GM23338 (cell line): ENCODE results near the gene PANK4. TPM values are rescaled to one million over a fixed set of nuclear protein-coding genes. Genes with fewer than 3 reads are reported as not detected.

Experiments used
- ATAC-seq: fragments of 200-7000 bp; cut with Tn5 transposase; 3 replicates; pipeline ENCODE4 v1.9.1; 2020
- DNase-seq: peaks from one replicate; pipeline ENCODE4 v3.0.0-alpha.2; 2015; ENCODE audit warnings: low spot score
- H2AFZ ChIP-seq: fragments of 200-600 bp; sonication (generic); 2 replicates; pipeline ENCODE4 v1.8.0; 2016; ENCODE audit warnings: antibody characterized with exemption, mild to moderate bottlenecking, moderate library complexity
- H3F3A ChIP-seq: fragments of 200-600 bp; sonication (generic); replicated peaks from 2 replicates; pipeline ENCODE4 v1.8.0; 2017; ENCODE audit warnings: antibody characterized with exemption, mixed run types, low read depth
- H3K27ac ChIP-seq: fragments of 200-600 bp; sonication (generic); 2 replicates; pipeline ENCODE4 v1.6.1; 2016; ENCODE audit warnings: low read depth
- H3K27me3 ChIP-seq: fragments of 200-600 bp; sonication (generic); 2 replicates; pipeline ENCODE4 v1.8.0; 2016; ENCODE audit warnings: mild to moderate bottlenecking, mixed run types, moderate library complexity; ENCODE audit not compliant: insufficient read depth
- H3K36me3 ChIP-seq: fragments of 200-600 bp; sonication (generic); 2 replicates; pipeline ENCODE4 v1.8.0; 2016; ENCODE audit warnings: mild to moderate bottlenecking; ENCODE audit not compliant: insufficient read depth
- H3K4me1 ChIP-seq: fragments of 200-600 bp; sonication (generic); 2 replicates; pipeline ENCODE4 v1.8.0; 2016; ENCODE audit warnings: mild to moderate bottlenecking, moderate library complexity; ENCODE audit not compliant: insufficient read depth
- H3K4me2 ChIP-seq: fragments of 200-600 bp; sonication (generic); 2 replicates; pipeline ENCODE4 v1.7.1; 2017; ENCODE audit warnings: mixed run types
- H3K4me3 ChIP-seq: fragments of 200-600 bp; sonication (generic); 2 replicates; pipeline ENCODE4 v1.6.1; 2016; ENCODE audit warnings: mixed run types
- H3K79me2 ChIP-seq: fragments of 200-600 bp; sonication (generic); replicated peaks from 2 replicates; pipeline ENCODE4 v1.8.0; 2017; ENCODE audit warnings: mild to moderate bottlenecking; ENCODE audit not compliant: insufficient read depth
- H3K9me2 ChIP-seq: fragments of 200-600 bp; sonication (generic); 2 replicates; pipeline ENCODE4 v1.8.0; 2017; ENCODE audit not compliant: insufficient read depth
- H4K20me1 ChIP-seq: fragments of 200-600 bp; sonication (generic); replicated peaks from 2 replicates; pipeline ENCODE4 v1.8.0; 2017; ENCODE audit warnings: mild to moderate bottlenecking; ENCODE audit not compliant: insufficient read depth
- H3K27ac Mint-ChIP-seq: 2 replicates; pipeline ENCODE4 v1.8.0; 2020; ENCODE audit warnings: inconsistent platforms, mild to moderate bottlenecking, moderate library complexity, mixed read lengths
- H3K27me3 Mint-ChIP-seq: 3 replicates; pipeline ENCODE4 v1.8.0; 2022; ENCODE audit warnings: low read depth, mild to moderate bottlenecking, moderate library complexity, mixed read lengths, inconsistent platforms; ENCODE audit not compliant: insufficient read depth, poor library complexity
- H3K36me3 Mint-ChIP-seq: 3 replicates; pipeline ENCODE4 v1.8.0; 2021; ENCODE audit warnings: low read depth, mild to moderate bottlenecking, inconsistent platforms, moderate library complexity, mixed read lengths
- H3K4me1 Mint-ChIP-seq: 3 replicates; pipeline ENCODE4 v1.8.0; 2020; ENCODE audit warnings: mild to moderate bottlenecking, inconsistent platforms, mixed read lengths
- H3K4me3 Mint-ChIP-seq: 3 replicates; pipeline ENCODE4 v1.8.0; 2021; ENCODE audit warnings: moderate library complexity, mild to moderate bottlenecking, inconsistent platforms, mixed read lengths
- H3K9me3 Mint-ChIP-seq: 3 replicates; pipeline ENCODE4 v1.8.0; 2020; ENCODE audit warnings: moderate library complexity, mild to moderate bottlenecking, inconsistent platforms, mixed read lengths
- CTCF ChIP-seq, 2 experiments: fragments of 200-600 bp in 1 of 2; sonication (generic) in 1 of 2; conservative IDR thresholded peaks; 2 replicates each; pipeline versions ENCODE4 v1.5.1 to v1.6.1; 2016 to 2017; ENCODE audit warnings: antibody characterized with exemption in 2 of 2, low read depth in 2 of 2, mild to moderate bottlenecking in 2 of 2, moderate library complexity in 1 of 2
- ETS1 ChIP-seq: IDR thresholded peaks from 2 replicates; pipeline ENCODE4 v1.6.1; 2016; ENCODE audit warnings: antibody characterized with exemption
- EZH2 ChIP-seq: fragments of 200-600 bp; sonication (generic); IDR thresholded peaks from one replicate; pipeline ENCODE4 v1.8.0; 2017; ENCODE audit warnings: antibody characterized with exemption, mild to moderate bottlenecking, low read depth; ENCODE audit not compliant: unreplicated experiment
- EZH2phosphoT487 ChIP-seq: fragments of 200-600 bp; sonication (generic); IDR thresholded peaks from one replicate; pipeline ENCODE4 v1.8.1; 2018; ENCODE audit warnings: antibody characterized with exemption; ENCODE audit not compliant: unreplicated experiment
- POLR2AphosphoS5 ChIP-seq: IDR thresholded peaks from 2 replicates; pipeline ENCODE4 v1.6.1; 2016; ENCODE audit warnings: antibody characterized with exemption, low read depth
- REST ChIP-seq: IDR thresholded peaks from one replicate; pipeline ENCODE4 v1.6.1; 2018; ENCODE audit warnings: antibody characterized with exemption; ENCODE audit not compliant: unreplicated experiment
- ZNF114 ChIP-seq: fragments of 250-450 bp; sonication (Bioruptor Pico); IDR thresholded peaks from 2 replicates; pipeline ENCODE4 v1.5.0; 2020; ENCODE audit warnings: mild to moderate bottlenecking, moderate library complexity
- ZNF331 ChIP-seq: fragments of 250-450 bp; sonication (Bioruptor Pico); IDR thresholded peaks from 2 replicates; pipeline ENCODE4 v1.5.0; 2020; ENCODE audit warnings: low read depth, mild to moderate bottlenecking, moderate library complexity
- ZNF462 ChIP-seq: fragments of 250-450 bp; sonication (Bioruptor Pico); IDR thresholded peaks from 2 replicates; pipeline ENCODE4 v1.5.0; 2020; ENCODE audit warnings: mild to moderate bottlenecking, moderate library complexity
- polyA plus RNA-seq: library from polyadenylated mRNA; unstranded; fragments of >200 nt; fragmentation: Nextera tagmentation; extraction: Ambion mirVana; gene quantifications from 2 replicates; pipeline ENCODE4 v1.2.1, GENCODE V29; 2016
- total RNA-seq: library from RNA; depleted of rRNA; stranded (reverse); fragments of >200 nt; shearing (Covaris generic); gene quantifications from 2 replicates; pipeline ENCODE4 v1.2.3, GENCODE V29; 2014

PANK4 gene
- total and polyA plus RNA-seq, 2 experiments from 2014 or later: 25.8 to 43.7 TPM

- H3K9me3 Mint-ChIP-seq: no peaks in the 10 kb centered on the region
- no peaks in the 10 kb centered on the region for H3K4me1 ChIP-seq
- ATAC-seq: no peak
These were observed 36.8 kb upstream of the PANK4 start for GRCh38 chr1:2563205-2563604.

More at GRCh38 chr1:2563205-2563604, 36.8 kb upstream of the PANK4 start:
- no peak for TF ChIP-seq ZNF331
- TF ChIP-seq ETS1: no peak
- no peak for TF ChIP-seq ZNF462 (CRISPR knock-in tag)
- no peak for TF ChIP-seq CTCF (conservative IDR thresholded peaks at IDR 0.05; ENCODE audit: low read depth in 2 of 2)
- TF ChIP-seq EZH2: no peak
- no peak for TF ChIP-seq REST
- TF ChIP-seq EZH2phosphoT487: no peak
- no peak for TF ChIP-seq ZNF114 (CRISPR knock-in tag)
- no peak for TF ChIP-seq POLR2AphosphoS5
- Mint-ChIP-seq H3K36me3 (no peaks in the 10 kb centered on the region; the same call in 2 of the 3 replicates), H3K27ac (no peak overlapping the region), H3K27me3 (peaks cover 15% of the 10 kb centered on the region), H3K4me3 (no peak overlapping the region), H3K4me1 (peaks cover 3% of the 10 kb centered on the region)
- Histone ChIP-seq H3K9me2 (no peaks in the 10 kb centered on the region), H3K36me3 (no peaks in the 10 kb centered on the region), H4K20me1 (no peaks in the 10 kb centered on the region), H3K27me3 (no peaks in the 10 kb centered on the region), H2AFZ (no peak overlapping the region), H3K4me2 (no peak overlapping the region), H3K79me2 (no peaks in the 10 kb centered on the region), H3F3A (no peaks in the 10 kb centered on the region), H3K4me3 (no peak overlapping the region), H3K27ac (no peak overlapping the region)
- DNase-seq: no peak
